ELF-1 (cell line): Measurements from ENCODE around the gene OR51T1.
A peak's percentile ranks its signal among the peaks of the same experiment; 100 is the strongest.
"Not testable (repeated sequence)": the region's sequence is repeated elsewhere in the genome, so short reads cannot be mapped to it uniquely, and the experiment has no call there.

Experiments
- DNase-seq: peaks from one replicate; pipeline ENCODE4 v3.0.0-alpha.2; 2016; ENCODE audit warnings: low read depth, low spot score

Gene OR51T1

GRCh38 chr11:4881860-4882500 is at the start of gene OR51T1:
OR51T1 (plus strand) TSS chr11:4881900; CDS start chr11:4881900, 0 bp downstream.
- DNase-seq = no peak

GRCh38 chr11:4839851-4840549 is 41.7 kb upstream of the OR51T1 start:
- no peak for DNase-seq

GRCh38 chr11:4848908-4849532 is 32.7 kb upstream of the OR51T1 start, which contains the start of gene OR51S1:
OR51S1 (minus strand) TSS chr11:4849208; CDS start chr11:4849208, 0 bp downstream.
- DNase-seq = no peak

- DNase-seq = no peak
Measured at GRCh38 chr11:4851033-4851432, 30.7 kb upstream of the OR51T1 start.

GRCh38 chr11:4854286-4854685 is 27.4 kb upstream of the OR51T1 start:
- not testable (repeated sequence) for DNase-seq

GRCh38 chr11:4862447-4863236 is 19.1 kb upstream of the OR51T1 start:
- peak; percentile 6 for DNase-seq

GRCh38 chr11:4863876-4864275 is 17.8 kb upstream of the OR51T1 start:
- DNase-seq = no peak

GRCh38 chr11:4865855-4866254 is 15.8 kb upstream of the OR51T1 start:
- no peak for DNase-seq

- DNase-seq = no peak
Measured at GRCh38 chr11:4881188-4881587, 512 bp upstream of the OR51T1 start.

- DNase-seq = no peak
Measured at GRCh38 chr11:4882543-4882942, 843 bp downstream of the OR51T1 start.

GRCh38 chr11:4884361-4884760 is 2.7 kb downstream of the OR51T1 start:
- DNase-seq = no peak

- DNase-seq = no peak
Measured at GRCh38 chr11:4886186-4886585, 4.5 kb downstream of the OR51T1 start.

- DNase-seq = no peak
Measured at GRCh38 chr11:4887591-4887990, 5.9 kb downstream of the OR51T1 start.

- DNase-seq = no peak
Measured at GRCh38 chr11:4890279-4890678, 8.6 kb downstream of the OR51T1 start.

- no peak for DNase-seq
Measured at GRCh38 chr11:4891996-4892640, 10.4 kb downstream of the OR51T1 start.

GRCh38 chr11:4903484-4903883 is 21.8 kb downstream of the OR51T1 start, which contains the start of gene OR51A7:
OR51A7 (plus strand) TSS chr11:4903783; CDS start chr11:4907370, 3,587 bp downstream.
- DNase-seq = no peak

- DNase-seq = no peak
Measured at GRCh38 chr11:4916581-4916980, 34.9 kb downstream of the OR51T1 start.

GRCh38 chr11:4919250-4919649 is 37.5 kb downstream of the OR51T1 start, which contains the start of gene OR51G2:
OR51G2 (minus strand) TSS chr11:4919350; CDS start chr11:4915663, 3,687 bp downstream.
- DNase-seq = no peak

- no peak for DNase-seq
Measured at GRCh38 chr11:4921796-4922195, 40.1 kb downstream of the OR51T1 start.

GRCh38 chr11:4922304-4922703 is 40.6 kb downstream of the OR51T1 start:
- no peak for DNase-seq

GRCh38 chr11:4924239-4924638 is 42.5 kb downstream of the OR51T1 start, which contains the start of gene OR51G1:
OR51G1 (minus strand) TSS chr11:4924339; CDS start chr11:4924339, 0 bp downstream.
- DNase-seq = no peak
